Fibroblast of pulmonary artery (primary cell): ENCODE data around the gene SMG6.

Source experiments
- DNase-seq: peaks from one replicate; pipeline ENCODE4 v3.0.0-alpha.2; 2010; ENCODE audit warnings: low read depth
- H3K4me3 ChIP-seq: replicated peaks from 2 replicates; pipeline ENCODE4 v1.5.1; 2011; ENCODE audit warnings: low read depth, mild to moderate bottlenecking, control low read depth, low read length, moderate library complexity
- CTCF ChIP-seq: IDR thresholded peaks from 2 replicates; pipeline ENCODE4 v1.5.1; 2011; ENCODE audit warnings: mild to moderate bottlenecking, control low read depth, low read length, inconsistent platforms; ENCODE audit errors: missing control alignments

The SMG6 gene

GRCh38 chr17:2233441-2233947 is 70.1 kb downstream of the SMG6 start:
- peak; percentile 67 for DNase-seq
- no peak overlapping the region for H3K4me3 ChIP-seq
- TF ChIP-seq CTCF, result no peak

GRCh38 chr17:2232244-2232638 is 71.3 kb downstream of the SMG6 start:
- TF ChIP-seq CTCF, result no peak
- H3K4me3 ChIP-seq, result no peak overlapping the region
- peak; percentile 91 for DNase-seq

GRCh38 chr17:2230877-2231276 is 72.7 kb downstream of the SMG6 start:
- DNase-seq, result peak; percentile 43
- no peak overlapping the region for H3K4me3 ChIP-seq
- no peak for TF ChIP-seq CTCF

GRCh38 chr17:2227025-2227699 is 76.4 kb downstream of the SMG6 start:
- DNase-seq, result no peak
- no peak overlapping the region for H3K4me3 ChIP-seq

GRCh38 chr17:2223617-2223927 is 80.0 kb downstream of the SMG6 start:
- H3K4me3 ChIP-seq, result no peak overlapping the region
- no peak for TF ChIP-seq CTCF
- no peak for DNase-seq

More at GRCh38 chr17:2227025-2227699, 76.4 kb downstream of the SMG6 start:
- TF ChIP-seq CTCF, result no peak

GRCh38 chr17:2222901-2223616 is 80.5 kb downstream of the SMG6 start:
- DNase-seq, result peak; percentile 73
- no peak for TF ChIP-seq CTCF

More at GRCh38 chr17:2222901-2223616, 80.5 kb downstream of the SMG6 start:
- H3K4me3 ChIP-seq, result no peak overlapping the region
